Activated gamma-delta T cell treated with Interleukin-2 at 50 U/mL for 16 hours (primary cell): ENCODE results near the gene ARID3C.

Experiments used
- DNase-seq: peaks from one replicate; pipeline ENCODE4 v3.0.0-alpha.2; 2020

Gene ARID3C

DNA sequence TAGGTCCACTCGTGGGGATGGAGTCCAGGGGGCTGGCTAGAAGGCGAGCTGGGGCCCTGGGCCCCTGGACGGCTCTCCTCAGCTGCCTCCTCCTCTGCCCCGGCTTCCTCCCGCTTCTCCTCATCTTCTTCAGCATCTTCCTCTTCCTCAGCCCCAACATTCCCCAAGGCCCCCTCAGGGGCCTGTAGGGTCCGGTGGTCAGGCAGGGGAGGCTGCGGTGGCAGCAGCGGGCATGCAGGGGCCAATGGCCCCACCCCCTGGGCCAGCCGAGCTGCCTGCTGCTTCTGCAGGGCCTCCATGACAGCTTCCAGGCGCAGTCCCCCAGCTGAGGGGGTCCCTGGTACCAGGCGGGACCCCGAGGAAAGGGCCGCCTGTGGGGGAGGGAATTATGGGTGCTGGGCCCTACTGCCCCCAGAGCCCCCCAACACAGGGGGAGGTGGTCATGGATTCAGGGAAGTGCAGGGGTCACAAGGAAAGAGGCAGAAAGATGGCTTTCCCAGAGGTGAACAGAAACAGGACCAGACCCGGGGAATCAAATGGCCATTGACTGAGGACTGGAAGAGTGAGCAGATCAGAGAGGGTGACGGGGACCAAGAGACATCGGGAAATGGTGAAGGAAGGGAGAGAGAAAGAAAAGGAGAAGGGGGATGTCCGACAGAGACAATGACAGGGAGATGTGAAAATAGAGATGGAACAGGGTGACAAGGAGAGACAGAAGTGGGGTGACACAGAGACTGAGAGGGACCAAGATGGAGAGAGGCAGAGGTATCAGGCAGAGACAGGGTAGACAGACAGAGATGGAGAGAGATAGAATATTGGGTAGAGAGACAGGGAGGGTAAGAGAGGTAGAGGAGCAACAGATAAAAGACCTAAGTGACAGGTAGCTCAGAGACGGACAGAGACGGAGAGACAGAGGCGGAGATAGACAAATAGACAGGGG, 880 bp downstream of the ARID3C start:
- no peak for DNase-seq

DNA sequence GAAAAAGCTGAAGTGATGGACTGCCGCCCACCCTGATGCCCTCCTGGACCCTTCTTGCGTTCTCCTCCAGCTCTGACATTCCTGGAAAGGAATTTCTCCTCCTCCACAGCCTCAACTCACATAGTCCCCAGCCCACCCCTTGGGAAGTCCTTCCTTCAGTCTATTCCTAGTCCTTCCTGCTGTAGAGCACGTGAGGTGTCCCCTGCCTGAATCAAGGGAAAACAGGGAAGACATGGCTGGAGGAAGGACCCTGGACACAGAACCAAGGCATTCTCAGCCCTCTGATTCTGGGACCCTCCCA, 3.7 kb downstream of the ARID3C start:
- no peak for DNase-seq

DNA sequence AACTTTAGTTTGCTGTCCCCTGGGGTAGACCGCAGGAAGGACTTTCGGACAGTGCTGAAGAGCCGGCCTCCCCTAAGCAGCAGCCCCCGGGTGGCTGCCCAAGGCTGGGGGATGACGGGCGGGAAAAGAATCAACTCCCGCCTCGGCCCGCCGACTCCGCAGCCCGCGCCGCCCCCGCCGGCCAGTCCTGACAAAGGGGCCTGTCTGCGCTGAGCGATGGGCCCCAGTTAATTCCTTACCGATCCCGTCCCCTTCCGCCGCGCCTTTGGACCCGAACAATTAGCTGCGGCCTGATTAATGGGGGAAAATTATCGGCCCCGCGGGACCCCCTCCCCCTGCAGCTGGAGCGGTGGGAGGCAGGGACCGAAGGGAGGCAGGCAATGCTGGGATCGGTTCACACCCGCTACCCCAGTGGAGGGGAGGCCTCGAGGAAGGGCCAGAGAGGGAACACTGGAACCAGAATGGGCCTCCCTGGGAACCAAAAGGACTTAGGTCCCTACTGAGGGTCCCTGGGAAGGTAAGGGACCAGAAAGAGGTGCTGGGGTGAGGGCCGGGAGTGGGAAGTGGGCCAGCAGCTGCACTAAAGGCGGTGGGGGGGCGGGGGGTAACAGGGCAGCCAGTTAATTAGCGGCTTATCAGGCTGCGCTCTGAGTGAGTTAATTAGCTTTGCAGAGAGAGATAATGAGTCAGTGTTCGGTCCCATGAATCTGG, 4.2 kb downstream of the ARID3C start:
- no peak for DNase-seq

DNA sequence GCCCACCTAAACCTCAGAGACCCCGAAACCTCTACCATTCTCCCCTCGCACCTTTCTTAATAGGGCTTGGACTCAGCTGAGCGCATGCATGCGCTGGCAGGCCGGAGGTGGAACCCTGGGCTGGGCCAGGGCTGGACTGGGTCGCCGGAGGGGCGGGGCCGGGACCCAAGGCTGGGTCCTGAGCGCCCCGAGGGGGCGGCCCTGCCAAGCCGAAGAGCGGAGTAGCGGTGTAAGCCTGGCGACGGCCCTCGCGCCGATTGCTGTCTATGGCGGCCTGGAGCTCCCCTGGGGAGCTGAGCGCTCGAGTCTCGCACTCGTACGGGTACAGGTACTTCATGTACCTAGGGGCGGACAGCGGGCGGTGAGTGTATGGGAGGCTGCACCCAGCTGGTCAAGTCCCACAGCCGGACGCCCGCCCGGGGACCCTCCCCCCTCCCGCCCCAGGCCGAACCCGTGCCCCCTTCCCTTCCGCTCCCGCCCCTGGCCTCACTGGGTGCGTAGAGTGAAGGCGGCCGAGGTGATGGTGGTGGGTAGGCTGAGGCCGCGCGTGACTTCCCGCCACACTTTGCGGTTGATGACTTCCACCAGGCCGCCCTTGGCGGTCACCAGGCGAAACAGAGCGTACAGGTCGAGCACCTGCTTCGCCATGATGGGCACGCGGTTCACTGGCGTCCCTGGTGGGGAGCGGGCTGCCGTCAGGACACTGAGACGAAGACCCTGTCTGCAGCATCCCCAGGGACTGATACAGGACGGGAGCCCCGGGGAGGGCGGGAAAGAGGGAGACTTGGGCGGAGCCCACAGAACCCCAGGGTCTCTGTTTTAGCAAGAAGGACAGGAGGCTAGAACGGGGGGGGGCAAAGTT, 5.3 kb downstream of the ARID3C start:
- DNase-seq = no peak

DNA sequence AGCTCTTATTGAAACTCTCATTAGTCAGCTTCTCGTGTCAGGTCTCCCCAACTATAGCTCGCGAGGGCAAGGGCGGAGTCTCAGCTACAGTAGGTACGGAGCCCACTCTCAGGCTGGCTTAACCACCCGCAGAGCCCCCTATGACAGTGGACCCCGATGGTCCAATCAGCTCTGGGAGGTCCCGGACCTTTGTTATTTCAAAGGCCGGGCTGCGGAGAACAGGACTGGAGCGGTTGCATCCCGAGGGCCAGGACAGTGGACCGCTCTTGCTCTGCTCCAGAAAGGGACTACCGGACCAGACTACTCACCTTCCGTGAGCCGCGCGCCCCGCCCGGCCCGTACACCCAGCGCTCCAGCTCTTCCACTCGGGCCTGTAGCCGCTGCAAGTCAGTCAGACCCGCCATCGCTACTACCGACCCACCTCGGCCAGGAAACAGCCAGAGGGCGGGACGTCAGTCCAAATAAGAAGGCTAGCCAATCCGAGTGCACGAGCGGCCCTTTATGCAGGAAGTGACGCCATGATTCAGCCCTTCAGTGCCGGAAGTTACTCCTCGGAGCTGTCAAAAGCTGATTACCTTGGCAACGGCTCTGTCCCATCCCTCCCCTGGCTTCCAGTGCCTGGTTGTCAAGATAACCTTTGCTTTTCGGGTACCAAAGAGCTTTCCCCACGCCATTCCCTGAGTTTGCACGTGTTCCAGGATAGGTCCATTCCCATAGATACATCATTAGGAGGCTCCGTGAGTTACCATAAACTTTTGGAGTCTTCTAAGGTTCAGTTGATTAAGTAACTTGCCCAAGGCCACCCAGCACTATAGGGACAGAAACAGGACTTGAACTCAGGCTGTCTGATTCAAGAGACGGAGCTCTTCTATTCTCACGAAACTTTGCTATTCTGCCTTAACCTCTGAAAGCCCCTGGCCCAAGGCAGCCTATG, 8.5 kb downstream of the ARID3C start, which contains the start of gene DCTN3:
DCTN3 (minus strand) TSS at position 435 of the 934 bp plus-strand sequence; CDS start at position 404, 31 bp downstream.
- peak; percentile 89 for DNase-seq

DNA sequence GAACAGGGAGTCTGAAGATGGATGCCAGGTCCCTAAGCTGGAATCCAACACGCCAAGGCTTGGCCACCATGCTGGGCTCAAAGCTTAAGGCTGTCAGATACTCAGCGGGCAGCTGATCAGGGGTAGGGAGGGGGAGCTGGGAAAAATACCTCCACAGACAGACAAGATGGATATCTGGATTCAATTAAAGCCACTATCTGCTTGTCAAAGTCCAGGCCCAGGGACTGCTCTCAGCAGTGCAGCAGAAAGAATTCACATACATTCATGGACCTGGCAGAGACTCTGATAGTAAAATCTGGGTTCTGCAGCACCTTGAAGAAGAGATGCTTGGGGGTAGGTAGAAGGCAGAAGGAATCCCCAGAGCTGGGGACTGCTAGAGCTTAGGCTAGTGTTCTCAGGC, 13.7 kb downstream of the ARID3C start:
- no peak for DNase-seq

DNA sequence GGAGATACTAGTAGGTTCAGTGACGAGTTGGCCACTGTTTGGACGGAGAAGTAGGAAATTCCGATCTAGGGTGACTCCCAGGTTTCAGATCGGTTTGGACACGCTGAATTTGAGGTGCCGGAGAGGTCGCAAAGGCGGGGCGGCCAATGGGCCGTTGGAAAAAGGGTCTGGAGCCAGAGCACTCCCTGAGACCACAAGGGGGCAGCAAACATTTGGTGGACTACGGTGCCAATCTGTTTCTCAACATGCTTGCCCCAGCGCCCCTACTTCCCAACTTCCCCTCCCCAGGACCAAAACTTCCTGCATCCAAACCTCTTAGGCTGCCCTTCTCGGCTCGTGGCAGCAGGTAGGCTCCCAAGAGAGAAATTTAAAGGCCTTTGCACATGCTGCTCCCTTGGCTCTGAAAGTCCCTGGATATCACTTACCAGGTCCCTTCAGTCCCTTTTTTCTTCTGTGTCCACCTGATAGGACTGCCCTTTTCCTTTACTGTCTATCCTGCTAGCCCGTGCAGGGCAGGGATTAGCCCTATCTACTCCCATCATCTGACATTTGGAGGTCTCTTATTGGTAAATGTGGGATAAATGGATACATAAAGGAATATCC, 16.0 kb downstream of the ARID3C start:
- peak; percentile 72 for DNase-seq

DNA sequence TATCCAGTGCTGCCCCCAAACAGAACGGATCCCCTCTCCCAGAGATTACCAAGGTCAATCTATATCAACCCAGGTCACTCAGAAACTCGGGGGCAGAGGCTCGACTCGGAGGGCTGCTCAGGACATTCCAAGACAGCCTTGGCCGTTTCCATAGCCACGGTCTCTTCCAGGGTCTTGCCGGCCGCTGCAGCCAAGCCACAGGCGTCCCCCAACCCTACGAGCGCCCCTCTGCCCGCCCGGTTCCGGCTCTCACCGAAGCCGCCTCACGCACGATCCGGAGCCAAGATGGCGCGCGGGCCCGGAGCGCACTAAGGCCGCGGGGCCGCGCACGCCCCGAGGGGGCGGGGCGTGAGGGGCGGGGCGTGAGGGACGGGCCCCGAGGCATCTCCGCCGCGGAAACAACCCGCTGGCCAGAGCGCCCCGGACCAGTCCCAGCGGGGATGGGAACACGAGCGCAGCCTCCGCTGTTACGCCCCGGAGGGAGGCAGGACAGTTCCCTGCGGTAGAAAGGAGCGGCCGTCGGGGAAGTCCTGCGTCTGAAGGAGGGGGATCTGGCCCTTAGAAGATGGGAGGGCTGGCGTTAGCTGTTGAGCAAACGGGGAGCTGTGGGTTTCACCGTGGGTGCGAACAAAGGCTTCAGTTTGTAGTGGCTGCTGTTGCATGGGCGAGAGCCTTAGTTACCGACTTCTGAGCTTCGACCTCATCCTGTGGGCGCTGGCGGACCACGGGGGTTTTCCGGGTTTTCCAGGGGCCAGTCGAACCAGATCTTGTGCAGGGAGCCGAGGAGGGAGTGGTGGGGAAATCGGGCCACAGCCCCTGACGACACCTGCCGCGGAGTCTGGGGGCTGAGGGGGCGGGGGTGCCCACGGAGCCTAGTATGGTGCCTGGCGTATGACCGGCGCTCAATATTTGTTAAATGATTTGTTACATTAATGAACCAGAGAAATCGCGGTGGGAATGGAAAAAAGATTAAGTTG, 16.8 kb downstream of the ARID3C start, which contains the start of gene RPP25L:
RPP25L (minus strand) TSS at position 287 of the 977 bp plus-strand sequence. CDS start 801 bp downstream, outside the sequence.
- DNase-seq = peak; percentile 81

DNA sequence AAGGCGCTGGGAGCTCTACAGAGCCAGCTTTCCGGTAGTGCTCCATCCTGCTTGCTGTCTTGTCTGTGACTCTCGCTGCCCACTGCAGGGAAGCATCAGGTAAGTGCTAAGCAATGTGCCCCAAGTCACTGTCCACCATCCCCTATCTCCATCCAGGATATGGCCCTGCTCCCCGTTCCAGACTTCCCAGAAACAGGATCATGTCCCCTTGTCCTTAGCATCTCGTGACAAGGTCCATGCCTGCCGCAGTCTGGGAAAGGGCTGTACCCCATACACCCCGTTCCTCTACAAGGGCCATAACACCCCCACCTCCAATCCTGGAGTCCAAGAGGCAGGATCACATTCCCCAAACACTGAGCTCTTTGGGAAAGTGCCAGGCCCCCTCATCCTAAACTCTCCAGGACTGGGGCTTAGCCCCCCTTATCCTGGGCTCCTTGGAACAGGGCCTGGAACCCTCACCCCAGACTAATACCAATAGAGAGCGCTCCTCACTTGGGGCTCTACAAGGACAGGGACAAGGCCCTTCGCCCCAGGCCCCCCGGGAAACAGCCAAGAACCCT, 17.5 kb downstream of the ARID3C start:
- DNase-seq = no peak

DNA sequence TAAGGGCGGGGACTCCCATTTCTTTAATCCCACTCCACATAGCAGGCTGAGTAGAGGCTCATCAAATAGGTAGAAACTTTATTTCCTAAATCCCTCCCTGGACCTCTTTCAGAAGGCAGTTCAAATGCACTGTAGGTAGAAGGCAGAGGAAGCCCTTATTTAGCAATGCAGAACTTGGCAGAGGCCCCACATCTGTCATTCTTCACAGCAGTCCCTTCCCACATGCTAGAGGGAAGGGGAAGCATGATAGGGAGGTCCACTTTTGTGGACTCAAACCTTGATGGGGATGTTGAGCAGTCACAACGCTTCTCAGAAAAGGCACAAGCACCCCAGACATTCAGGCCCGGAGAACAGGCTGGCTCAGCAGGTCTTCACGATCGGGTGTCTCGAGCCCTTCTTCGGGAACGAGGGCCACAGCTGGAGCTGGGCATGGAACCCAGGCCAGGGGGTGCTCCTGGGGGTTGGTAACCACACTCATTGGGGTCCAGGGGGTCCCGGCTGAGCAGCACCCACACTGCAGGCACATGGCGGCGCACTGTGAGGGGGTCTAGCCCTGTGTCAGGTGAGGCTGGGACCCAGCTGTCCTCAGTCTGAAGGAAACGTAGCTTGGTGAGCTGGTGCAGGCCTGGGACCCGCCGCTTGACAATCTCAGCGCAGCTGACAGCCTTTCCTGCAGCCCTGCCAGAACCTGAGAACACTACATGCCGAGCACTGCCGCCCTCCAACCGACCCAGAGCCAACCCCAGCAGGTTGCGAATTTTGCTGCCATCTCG, 18.2 kb downstream of the ARID3C start:
- no peak for DNase-seq

DNA sequence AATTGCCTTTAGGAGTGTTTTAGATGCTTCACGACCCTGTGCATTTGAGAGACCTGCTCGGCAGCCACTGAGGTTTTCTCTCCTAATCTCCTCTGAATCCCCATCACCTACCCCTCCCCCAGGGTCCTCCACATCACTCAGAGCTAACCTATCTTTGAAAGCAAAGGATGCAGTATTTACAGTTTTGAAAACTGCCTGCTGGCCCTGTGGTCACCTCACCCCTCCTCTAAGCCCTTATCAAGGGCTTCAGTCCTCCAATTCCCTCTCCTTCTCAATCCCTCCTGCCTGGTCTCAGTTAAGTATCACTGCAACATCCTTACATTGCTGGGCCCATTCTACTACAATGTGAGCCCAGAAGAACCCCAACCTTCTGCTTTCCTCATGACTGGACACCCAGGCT, 21.5 kb downstream of the ARID3C start:
- no peak for DNase-seq

DNA sequence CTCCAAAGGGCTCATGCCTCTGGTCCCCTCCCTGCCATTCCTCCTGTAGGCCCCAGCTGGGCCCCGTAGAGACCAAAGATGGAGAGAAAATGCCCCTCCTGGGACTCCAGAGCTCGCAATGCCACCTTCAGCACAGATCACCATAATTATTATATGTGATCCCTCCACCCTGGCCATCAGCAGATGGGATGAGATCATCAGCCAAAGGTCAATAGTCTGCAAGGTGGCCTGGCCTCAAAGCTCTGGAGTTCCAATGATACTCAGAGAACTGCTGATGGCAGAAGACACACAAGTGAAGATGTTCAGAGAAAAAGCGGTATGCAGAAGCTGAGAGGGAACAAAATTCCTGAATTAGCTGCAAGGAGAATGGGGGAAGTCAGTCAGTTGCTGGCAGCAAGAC, 22.0 kb downstream of the ARID3C start:
- DNase-seq = no peak

DNA sequence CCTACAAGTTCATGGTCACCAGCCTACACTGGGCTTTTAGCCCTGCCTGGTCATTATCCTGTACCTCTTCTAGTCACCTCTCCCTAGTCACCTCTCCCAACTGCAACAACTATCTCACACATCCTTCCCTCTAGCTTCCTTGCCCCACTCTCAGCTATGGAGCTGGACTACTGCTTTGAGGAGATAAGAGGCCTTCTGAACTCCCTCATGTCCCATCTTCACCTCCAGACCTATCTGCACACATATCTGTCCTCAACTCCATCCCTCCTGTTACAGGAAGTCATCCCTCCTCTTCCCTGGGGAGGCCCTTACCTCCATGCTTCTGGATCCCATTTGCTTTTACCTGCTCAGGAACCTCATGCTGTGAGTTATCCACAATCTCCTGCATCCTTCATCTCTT, 22.7 kb downstream of the ARID3C start:
- DNase-seq = no peak

DNA sequence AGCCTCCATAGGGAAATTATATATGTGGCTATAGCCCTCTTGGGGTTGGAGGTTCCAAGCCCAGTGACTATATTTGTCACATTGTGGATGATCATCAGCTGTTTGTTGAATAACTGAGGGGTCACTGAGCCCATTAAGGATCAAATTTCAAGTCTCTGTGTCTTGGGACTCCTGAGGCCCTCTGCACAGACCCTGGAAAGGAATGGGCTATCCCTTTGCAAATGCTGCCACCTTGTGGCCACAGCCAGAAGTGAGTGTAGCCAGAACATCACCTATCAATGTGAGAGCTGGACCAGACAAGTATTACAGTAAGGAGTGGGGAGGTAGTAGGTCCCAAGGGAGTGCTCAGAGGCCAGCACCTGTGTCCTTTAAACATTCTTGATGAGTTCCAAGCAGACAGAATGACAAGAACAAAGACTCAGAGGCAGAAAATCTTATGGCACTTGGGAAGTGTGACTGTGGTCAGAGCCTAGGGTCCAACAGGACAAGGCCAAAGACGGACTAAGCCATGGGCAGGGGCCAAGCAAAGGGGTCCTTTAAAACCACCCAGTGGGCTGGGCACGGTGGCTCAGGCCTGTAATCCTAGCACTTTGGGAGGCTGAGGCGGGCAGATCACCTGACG, 25.1 kb downstream of the ARID3C start:
- DNase-seq = peak; percentile 79

DNA sequence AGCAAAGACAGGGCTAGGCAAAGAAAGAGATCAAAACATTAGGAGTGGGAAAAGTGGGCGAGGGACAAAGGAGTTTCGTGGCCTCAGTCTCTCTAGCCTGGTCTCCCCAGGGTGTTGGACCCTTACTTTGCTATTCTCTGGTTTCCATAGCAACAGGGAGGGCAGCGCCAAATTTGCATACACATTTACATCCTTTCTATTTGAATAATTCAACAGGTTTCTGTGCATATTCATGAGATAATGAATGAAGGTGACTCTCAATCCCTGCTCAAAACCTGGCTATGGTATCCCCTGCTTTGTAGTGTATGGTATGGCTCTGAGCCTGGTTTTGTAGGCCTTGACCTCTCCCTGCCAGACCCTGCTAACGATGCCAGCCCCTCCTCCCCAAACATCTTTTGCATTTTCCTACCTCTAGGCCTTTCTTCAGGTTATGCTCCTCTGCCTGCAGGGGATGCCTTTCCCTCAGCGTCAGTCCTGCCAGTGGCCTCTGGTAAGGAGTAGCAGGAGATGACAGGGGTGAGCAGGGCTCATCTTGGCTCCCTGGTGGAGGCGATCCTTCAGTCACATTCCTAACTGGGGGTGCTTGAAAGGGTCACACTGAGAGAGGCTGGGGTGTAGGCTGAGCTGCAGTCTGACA, 26.8 kb downstream of the ARID3C start:
- DNase-seq = no peak

DNA sequence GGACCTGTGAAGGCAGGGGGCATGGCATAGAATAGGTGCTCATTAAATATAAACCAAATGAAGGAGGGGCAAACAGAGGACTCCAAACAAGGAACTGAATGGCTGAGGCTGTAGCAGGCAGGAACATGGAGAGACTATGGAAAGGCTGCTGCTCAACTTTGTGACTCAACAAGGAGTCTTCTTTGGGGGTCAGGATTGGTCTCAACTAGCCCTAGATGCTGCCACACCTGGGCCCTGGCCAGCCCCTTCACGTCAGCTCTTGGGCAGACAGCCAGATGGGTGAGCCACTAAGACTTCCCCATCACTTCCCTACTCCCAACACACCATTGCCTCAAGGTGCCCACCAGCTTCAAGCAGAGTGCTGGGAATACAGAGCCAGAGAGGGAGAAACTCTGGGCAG, 28.0 kb downstream of the ARID3C start:
- DNase-seq = no peak

DNA sequence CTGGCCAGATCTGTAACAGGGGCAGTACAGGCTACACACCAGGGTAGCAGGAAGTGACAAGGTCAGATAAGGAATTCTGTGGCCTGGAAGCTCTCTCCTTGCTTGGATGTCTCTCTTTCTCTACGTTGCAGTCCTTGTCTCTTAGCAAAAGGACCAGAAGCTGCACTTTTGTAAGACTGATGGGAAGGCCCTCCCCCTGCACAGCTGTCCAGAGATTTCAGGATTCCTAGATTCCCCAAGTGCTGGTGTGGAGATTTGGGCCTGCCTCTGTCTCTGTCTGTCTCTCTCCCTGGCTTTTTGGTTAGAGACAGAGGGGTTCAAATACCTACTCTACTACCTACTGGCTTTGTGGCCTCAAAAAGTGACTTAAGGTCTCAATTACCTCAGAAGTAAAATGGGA, 29.3 kb downstream of the ARID3C start:
- no peak for DNase-seq

DNA sequence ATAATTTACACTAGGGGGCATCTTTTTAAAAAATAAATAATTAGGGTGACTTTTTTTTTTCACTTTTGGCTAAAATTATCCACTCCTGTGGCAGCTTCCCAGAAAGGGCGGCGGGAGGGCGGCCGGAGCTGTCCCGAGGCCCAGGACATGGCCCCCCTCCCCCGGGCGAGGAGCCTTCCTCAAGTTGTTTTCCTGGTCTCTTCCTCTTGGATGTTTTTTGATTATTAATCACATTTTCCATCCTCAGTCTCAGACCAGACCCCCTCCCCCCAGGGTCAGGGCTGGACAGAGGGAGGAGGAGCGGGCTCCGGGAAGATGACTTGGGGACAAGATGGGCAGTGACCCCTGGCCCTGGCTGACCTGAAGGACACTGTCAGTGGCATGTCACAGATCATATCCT, 34.7 kb downstream of the ARID3C start:
- no peak for DNase-seq
